ENCODE data around the gene TTLL1.
A peak's percentile ranks its signal among the peaks of the same experiment; 100 is the strongest.

Gene TTLL1

DNA sequence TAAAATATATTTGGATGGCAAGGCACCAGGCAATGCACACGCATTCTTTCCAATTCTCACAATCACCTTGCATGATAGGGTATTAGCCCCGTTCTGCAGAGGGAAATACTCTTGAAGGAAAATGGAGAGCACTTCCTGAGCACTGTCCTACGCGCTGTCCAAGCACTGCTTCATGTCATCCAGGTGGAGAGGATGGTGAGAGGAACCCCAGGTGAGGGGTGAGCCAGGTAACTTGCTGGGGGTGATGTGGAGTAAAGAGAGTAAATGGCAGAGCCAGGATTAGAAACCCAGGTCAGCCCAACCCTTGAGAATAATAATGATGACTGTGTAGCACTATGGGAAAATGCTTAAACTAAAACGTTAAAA lies 73.5 kb downstream of the TTLL1 start:
- peak overlapping the region; percentile 61 to 95 (median 92) for H3K27ac Mint-ChIP-seq
- peaks cover 25% of the 10 kb centered on the region for H3K4me1 Mint-ChIP-seq
- no peaks in the 10 kb centered on the region for H3K36me3 Mint-ChIP-seq (ENCODE audit: low read depth)
- H3K9me3 Mint-ChIP-seq, result no peaks in the 10 kb centered on the region
- TF ChIP-seq, protein P1, sequence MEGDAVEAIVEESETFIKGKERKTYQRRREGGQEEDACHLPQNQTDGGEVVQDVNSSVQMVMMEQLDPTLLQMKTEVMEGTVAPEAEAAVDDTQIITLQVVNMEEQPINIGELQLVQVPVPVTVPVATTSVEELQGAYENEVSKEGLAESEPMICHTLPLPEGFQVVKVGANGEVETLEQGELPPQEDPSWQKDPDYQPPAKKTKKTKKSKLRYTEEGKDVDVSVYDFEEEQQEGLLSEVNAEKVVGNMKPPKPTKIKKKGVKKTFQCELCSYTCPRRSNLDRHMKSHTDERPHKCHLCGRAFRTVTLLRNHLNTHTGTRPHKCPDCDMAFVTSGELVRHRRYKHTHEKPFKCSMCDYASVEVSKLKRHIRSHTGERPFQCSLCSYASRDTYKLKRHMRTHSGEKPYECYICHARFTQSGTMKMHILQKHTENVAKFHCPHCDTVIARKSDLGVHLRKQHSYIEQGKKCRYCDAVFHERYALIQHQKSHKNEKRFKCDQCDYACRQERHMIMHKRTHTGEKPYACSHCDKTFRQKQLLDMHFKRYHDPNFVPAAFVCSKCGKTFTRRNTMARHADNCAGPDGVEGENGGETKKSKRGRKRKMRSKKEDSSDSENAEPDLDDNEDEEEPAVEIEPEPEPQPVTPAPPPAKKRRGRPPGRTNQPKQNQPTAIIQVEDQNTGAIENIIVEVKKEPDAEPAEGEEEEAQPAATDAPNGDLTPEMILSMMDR (IDR thresholded peaks at IDR 0.05; ENCODE audit: unreplicated experiment in 3 of 3), result no peak
- H3K27me3 Mint-ChIP-seq (ENCODE audit: low read depth), result peaks cover 7% of the 10 kb centered on the region
- H3K4me3 Mint-ChIP-seq, result peak overlapping the region; percentile 97 to 99 (median 97)

DNA sequence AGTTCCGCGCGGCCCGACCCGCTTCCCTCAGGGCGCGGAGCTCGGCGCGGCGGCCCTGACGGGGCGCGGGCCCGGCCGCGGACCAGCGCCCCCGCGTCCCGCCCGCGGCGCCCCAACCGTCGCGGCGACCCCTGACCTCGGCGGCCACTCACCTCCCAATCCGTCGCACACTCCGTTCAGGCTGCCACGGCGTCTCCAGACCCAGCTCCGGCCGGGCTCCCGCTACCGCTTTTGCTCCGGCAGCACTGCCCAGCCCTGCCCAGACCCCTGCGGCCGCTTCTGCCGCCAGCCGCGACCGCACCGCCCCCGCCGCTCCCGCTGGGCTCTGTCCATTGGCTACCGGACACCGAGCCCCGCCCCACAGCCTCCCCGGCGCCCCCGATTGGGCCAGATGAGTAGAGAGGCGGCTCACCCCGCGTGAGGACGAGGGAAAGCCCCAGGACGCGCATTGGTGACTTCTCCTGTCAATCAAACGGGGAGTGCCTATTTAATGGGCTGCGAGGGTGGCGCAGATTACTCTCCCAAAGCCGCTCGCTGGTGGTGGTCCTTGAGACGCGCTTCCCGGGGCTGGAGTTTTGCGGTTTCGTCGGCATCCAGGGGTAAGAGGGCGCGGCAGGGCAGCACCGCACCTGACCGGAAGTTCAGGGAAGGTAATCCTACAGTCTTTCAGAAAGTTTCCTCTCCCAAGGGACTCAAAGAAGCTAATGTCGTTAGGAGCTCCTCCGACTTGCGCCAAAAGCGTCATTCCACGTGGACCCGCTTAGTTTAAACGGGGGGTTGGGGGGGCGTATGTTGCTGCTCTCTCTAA lies 74.1 kb downstream of the TTLL1 start, which contains the start of gene PACSIN2:
TSS of gene PACSIN2 (minus strand) at position 281 of the 808 bp plus-strand sequence. CDS start 103,069 bp downstream, outside the sequence.
- TF ChIP-seq, protein P1 (IDR thresholded peaks at IDR 0.05; ENCODE audit: unreplicated experiment in 3 of 3), result no peak
- H3K27me3 Mint-ChIP-seq (ENCODE audit: low read depth), result peaks cover 7% of the 10 kb centered on the region
- H3K36me3 Mint-ChIP-seq (ENCODE audit: low read depth), result no peaks in the 10 kb centered on the region
- peaks cover 25% of the 10 kb centered on the region for H3K4me1 Mint-ChIP-seq
- H3K9me3 Mint-ChIP-seq, result no peaks in the 10 kb centered on the region
- peak within 1 kb of the TSS; percentile 97 to 99 (median 97) for H3K4me3 Mint-ChIP-seq
- peak within 1 kb of the TSS; percentile 61 to 95 (median 92) for H3K27ac Mint-ChIP-seq

DNA sequence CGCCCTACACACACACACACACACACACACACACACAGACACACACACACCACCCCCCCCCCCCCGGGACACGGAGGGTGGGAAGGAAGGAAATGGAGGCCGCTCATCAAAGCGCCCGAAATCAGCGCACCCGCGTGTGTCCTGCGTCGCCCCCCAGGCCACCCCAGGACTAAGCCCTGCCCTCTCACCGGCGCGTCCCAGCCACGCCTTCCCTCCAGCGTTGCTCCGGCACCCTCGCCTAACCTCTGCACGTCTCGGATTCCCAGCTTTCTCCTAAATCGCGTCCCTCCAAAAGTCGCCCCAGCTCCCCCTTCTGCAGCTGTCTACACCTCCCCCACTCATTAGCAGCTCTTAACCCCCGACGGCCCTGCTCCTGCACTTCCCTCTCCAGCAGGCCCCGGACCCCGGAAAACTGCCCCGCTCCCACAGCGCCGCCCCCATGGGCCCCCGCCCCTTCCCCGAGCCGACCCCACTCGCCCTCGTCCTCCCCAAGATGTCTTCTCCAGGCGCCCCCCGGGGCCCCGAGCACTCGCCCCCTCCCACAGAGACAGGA lies 74.8 kb downstream of the TTLL1 start:
- peak overlapping the region; percentile 56 to 95 (median 80) for H3K27ac Mint-ChIP-seq
- peaks cover 7% of the 10 kb centered on the region for H3K27me3 Mint-ChIP-seq (ENCODE audit: low read depth)
- TF ChIP-seq, protein P1 (IDR thresholded peaks at IDR 0.05; ENCODE audit: unreplicated experiment in 3 of 3), result no peak
- H3K4me1 Mint-ChIP-seq, result peaks cover 28% of the 10 kb centered on the region
- peak overlapping the region; percentile 97 to 99 (median 97) for H3K4me3 Mint-ChIP-seq
- H3K36me3 Mint-ChIP-seq (ENCODE audit: low read depth), result no peaks in the 10 kb centered on the region
- no peaks in the 10 kb centered on the region for H3K9me3 Mint-ChIP-seq

DNA sequence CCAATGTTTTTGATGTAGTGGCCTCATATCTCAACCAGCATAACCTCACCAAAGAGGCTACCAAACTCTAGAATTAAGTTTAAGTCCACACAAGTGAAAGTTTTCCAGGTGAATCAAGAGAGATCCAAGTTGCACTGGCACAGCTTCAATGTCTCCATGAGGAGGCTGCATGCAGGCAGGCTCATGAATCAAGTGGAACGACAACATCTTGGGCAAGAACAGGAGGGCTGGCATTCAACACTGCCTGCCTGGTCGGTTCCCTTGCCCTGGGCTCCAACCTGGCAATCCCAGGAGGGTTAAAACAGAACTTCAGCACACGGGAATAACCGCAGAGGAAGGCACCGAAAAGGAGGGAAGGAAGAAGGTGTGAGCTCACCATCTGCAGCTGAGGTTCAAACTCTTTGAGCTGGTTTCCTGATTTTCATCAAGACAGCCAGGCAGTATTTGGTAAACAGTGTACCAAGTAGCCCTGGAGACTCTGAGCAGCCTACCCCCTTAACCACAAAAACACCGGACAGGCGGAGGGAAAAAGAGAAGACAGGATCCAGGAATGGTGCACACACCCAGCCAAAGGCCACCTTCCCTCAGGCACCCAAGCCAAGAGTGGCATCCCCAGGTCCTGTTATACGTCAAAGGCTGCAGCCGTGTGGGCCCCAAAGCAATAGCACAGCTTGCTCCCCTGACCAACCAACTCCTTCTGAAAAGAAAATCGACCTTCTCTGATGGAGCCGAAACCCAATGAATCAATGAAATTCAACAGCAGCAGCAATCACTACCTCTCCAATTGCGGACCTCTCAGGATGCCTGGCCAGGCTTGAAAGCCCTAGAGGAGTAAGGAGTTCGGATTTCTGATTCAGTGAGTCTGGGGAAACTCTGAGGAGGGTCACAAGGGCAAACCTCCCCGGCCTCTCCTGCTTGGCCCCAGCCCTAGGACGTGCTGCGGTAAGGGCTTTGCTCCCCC lies 75.6 kb downstream of the TTLL1 start:
- Mint-ChIP-seq H3K4me1 (peaks cover 36% of the 10 kb centered on the region), H3K27me3 (ENCODE audit: low read depth) (peaks cover 7% of the 10 kb centered on the region), H3K9me3 (no peaks in the 10 kb centered on the region), H3K36me3 (ENCODE audit: low read depth) (no peaks in the 10 kb centered on the region), H3K27ac (peak overlapping the region; percentile 56 to 95 (median 80)), H3K4me3 (peak overlapping the region; percentile 97 to 99 (median 97))
- TF ChIP-seq, protein P1 (IDR thresholded peaks at IDR 0.05; ENCODE audit: unreplicated experiment in 3 of 3), result no peak

DNA sequence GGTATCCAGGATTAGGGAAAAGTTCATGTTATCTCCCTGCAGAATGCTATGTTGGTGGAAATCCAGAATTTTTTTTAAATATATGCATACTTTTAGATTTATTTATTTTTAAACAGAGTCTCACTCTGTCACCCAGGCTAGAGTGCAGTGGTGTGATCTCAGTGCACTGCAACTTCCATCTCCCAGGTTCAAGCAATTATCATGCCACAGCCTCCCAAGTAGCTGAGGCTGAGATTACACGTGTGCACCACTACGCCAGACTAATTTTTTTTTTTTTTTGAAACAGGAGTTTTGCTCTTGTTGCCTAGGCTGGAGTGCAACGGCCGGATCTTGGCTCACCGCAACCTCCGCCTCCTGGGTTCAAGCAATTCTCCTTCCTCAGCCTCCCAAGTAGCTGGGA lies 76.8 kb downstream of the TTLL1 start:
- Mint-ChIP-seq H3K9me3 (no peaks in the 10 kb centered on the region), H3K4me1 (peaks cover 42% of the 10 kb centered on the region), H3K4me3 (peak overlapping the region in 1 of 3 experiments; percentile 97), H3K36me3 (ENCODE audit: low read depth) (no peaks in the 10 kb centered on the region), H3K27me3 (ENCODE audit: low read depth) (peaks cover under 1% of the 10 kb centered on the region), H3K27ac (no peak overlapping the region)
- TF ChIP-seq, protein P1 (IDR thresholded peaks at IDR 0.05; ENCODE audit: unreplicated experiment in 3 of 3), result no peak
